ENCODE measurements around the gene NTSR2. TPM values are rescaled to one million over a fixed set of nuclear protein-coding genes. Genes with fewer than 3 reads are reported as not detected.

NTSR2 gene
- total and polyA plus RNA-seq, 10 of the 15 experiments (the other 5 are each of a cell fraction or from before 2014, with no cell fraction given) = not detected

DNA sequence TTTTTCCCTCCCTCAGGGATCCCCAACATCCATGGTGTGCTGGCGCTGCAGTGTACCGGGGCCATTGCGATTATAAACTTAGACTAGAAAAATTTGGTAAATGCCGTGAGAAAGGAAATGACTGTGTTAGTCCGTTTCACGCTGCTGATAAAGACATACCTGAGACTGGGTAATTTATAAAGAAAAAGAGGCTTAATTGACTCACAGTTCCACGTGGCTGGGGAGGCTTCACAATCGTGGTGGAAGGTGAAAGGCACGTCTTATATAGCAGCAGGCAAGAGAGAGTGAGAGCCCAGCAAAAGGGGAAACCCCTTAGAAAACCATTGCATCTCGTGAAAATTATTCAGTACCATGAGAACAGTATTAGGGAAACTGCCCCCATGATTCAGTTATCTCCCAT, 44.3 kb downstream of the NTSR2 start (continued):
- no peak for TF ChIP-seq SUZ12 (IDR thresholded peaks at IDR 0.05; ENCODE audit: unreplicated experiment)

DNA sequence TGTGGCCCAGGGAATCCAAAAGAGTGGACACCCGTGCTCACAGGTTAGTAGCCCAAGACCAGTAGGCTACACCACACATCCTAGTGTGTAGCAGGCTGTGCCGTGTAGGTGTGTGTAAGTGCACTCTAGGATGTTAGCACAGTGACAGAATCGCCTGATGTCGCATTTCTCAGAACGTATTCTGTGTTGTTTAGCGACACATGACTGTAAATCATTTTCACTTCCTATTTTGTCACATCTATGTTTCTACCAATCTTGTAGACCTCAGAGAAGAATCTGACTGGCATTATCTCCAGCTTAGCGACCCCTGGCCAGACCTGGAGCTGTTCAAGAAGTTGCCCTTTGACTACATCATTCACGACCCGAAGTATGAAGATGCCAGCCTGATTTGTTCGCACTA, 45.1 kb downstream of the NTSR2 start:
- Histone ChIP-seq H3K36me3 (ENCODE audit: control insufficient read depth in 2 of 2, insufficient read depth in 2 of 2, low read length in 1 of 2) (no peaks in the 10 kb centered on the region), H3K27me3 (replicated peaks in 1 of 2; ENCODE audit: control insufficient read depth in 2 of 2, insufficient read depth in 2 of 2, low read length in 1 of 2) (no peaks in the 10 kb centered on the region; a peak in 2 of 4 replicates), H3K4me2 (ENCODE audit: control insufficient read depth, insufficient read depth) (no peak overlapping the region), H4K20me1 (ENCODE audit: control insufficient read depth, insufficient read depth) (no peaks in the 10 kb centered on the region), H2AFZ (ENCODE audit: control insufficient read depth, low read depth, low read length) (no peak overlapping the region), H3K9ac (ENCODE audit: control insufficient read depth, insufficient read depth, low read length) (no peak overlapping the region), H3K4me3 (no peak overlapping the region), H3K79me2 (ENCODE audit: control insufficient read depth, insufficient read depth, low read length) (no peaks in the 10 kb centered on the region), H3K9me3 (replicated peaks; ENCODE audit: control insufficient read depth, insufficient read depth, low read length) (no peaks in the 10 kb centered on the region; the same call in 2 of the 3 replicates), H3K27ac (ENCODE audit: control insufficient read depth, insufficient read depth) (no peak overlapping the region), H3K4me1 (ENCODE audit: control insufficient read depth, insufficient read depth, low read length) (no peaks in the 10 kb centered on the region)
- no TSS peak for BruUV-seq (replicated peaks)
- TF ChIP-seq, protein P1, sequence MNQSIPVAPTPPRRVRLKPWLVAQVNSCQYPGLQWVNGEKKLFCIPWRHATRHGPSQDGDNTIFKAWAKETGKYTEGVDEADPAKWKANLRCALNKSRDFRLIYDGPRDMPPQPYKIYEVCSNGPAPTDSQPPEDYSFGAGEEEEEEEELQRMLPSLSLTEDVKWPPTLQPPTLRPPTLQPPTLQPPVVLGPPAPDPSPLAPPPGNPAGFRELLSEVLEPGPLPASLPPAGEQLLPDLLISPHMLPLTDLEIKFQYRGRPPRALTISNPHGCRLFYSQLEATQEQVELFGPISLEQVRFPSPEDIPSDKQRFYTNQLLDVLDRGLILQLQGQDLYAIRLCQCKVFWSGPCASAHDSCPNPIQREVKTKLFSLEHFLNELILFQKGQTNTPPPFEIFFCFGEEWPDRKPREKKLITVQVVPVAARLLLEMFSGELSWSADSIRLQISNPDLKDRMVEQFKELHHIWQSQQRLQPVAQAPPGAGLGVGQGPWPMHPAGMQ (IDR thresholded peaks at IDR 0.05; ENCODE audit: borderline replicate concordance) = no peak
- TF ChIP-seq, protein P2, sequence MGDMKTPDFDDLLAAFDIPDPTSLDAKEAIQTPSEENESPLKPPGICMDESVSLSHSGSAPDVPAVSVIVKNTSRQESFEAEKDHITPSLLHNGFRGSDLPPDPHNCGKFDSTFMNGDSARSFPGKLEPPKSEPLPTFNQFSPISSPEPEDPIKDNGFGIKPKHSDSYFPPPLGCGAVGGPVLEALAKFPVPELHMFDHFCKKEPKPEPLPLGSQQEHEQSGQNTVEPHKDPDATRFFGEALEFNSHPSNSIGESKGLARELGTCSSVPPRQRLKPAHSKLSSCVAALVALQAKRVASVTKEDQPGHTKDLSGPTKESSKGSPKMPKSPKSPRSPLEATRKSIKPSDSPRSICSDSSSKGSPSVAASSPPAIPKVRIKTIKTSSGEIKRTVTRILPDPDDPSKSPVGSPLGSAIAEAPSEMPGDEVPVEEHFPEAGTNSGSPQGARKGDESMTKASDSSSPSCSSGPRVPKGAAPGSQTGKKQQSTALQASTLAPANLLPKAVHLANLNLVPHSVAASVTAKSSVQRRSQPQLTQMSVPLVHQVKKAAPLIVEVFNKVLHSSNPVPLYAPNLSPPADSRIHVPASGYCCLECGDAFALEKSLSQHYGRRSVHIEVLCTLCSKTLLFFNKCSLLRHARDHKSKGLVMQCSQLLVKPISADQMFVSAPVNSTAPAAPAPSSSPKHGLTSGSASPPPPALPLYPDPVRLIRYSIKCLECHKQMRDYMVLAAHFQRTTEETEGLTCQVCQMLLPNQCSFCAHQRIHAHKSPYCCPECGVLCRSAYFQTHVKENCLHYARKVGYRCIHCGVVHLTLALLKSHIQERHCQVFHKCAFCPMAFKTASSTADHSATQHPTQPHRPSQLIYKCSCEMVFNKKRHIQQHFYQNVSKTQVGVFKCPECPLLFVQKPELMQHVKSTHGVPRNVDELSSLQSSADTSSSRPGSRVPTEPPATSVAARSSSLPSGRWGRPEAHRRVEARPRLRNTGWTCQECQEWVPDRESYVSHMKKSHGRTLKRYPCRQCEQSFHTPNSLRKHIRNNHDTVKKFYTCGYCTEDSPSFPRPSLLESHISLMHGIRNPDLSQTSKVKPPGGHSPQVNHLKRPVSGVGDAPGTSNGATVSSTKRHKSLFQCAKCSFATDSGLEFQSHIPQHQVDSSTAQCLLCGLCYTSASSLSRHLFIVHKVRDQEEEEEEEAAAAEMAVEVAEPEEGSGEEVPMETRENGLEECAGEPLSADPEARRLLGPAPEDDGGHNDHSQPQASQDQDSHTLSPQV (IDR thresholded peaks at IDR 0.05) = no peak
- TF ChIP-seq, protein P3, sequence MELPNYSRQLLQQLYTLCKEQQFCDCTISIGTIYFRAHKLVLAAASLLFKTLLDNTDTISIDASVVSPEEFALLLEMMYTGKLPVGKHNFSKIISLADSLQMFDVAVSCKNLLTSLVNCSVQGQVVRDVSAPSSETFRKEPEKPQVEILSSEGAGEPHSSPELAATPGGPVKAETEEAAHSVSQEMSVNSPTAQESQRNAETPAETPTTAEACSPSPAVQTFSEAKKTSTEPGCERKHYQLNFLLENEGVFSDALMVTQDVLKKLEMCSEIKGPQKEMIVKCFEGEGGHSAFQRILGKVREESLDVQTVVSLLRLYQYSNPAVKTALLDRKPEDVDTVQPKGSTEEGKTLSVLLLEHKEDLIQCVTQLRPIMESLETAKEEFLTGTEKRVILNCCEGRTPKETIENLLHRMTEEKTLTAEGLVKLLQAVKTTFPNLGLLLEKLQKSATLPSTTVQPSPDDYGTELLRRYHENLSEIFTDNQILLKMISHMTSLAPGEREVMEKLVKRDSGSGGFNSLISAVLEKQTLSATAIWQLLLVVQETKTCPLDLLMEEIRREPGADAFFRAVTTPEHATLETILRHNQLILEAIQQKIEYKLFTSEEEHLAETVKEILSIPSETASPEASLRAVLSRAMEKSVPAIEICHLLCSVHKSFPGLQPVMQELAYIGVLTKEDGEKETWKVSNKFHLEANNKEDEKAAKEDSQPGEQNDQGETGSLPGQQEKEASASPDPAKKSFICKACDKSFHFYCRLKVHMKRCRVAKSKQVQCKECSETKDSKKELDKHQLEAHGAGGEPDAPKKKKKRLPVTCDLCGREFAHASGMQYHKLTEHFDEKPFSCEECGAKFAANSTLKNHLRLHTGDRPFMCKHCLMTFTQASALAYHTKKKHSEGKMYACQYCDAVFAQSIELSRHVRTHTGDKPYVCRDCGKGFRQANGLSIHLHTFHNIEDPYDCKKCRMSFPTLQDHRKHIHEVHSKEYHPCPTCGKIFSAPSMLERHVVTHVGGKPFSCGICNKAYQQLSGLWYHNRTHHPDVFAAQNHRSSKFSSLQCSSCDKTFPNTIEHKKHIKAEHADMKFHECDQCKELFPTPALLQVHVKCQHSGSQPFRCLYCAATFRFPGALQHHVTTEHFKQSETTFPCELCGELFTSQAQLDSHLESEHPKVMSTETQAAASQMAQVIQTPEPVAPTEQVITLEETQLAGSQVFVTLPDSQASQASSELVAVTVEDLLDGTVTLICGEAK (IDR thresholded peaks at IDR 0.05; ENCODE audit: borderline replicate concordance) = no peak
- TF ChIP-seq GABPA (IDR thresholded peaks at IDR 0.05; ENCODE audit: low read depth) = no peak
- TF ChIP-seq SPI1 (IDR thresholded peaks at IDR 0.05; ENCODE audit: borderline replicate concordance, insufficient read depth, low read depth, low read length) = 0 out of 2 replicates have a peak, but pooled peaks have one; percentile 26
- no peak for TF ChIP-seq SIN3A (IDR thresholded peaks at IDR 0.05; ENCODE audit: low read depth, low read length)
- TF ChIP-seq, protein P4, sequence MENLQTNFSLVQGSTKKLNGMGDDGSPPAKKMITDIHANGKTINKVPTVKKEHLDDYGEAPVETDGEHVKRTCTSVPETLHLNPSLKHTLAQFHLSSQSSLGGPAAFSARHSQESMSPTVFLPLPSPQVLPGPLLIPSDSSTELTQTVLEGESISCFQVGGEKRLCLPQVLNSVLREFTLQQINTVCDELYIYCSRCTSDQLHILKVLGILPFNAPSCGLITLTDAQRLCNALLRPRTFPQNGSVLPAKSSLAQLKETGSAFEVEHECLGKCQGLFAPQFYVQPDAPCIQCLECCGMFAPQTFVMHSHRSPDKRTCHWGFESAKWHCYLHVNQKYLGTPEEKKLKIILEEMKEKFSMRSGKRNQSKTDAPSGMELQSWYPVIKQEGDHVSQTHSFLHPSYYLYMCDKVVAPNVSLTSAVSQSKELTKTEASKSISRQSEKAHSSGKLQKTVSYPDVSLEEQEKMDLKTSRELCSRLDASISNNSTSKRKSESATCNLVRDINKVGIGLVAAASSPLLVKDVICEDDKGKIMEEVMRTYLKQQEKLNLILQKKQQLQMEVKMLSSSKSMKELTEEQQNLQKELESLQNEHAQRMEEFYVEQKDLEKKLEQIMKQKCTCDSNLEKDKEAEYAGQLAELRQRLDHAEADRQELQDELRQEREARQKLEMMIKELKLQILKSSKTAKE (IDR thresholded peaks at IDR 0.05; ENCODE audit: low read depth, poor library complexity, severe bottlenecking) = no peak
- intact Hi-C loops (cut with micrococcal nuclease; ENCODE audit: unreplicated experiment) = no loop called here
- ChIA-PET RAD21 (ENCODE audit: unreplicated experiment) (no interaction called here), SMC1A (ENCODE audit: uncharacterized antibody, unreplicated experiment) (no interaction called here), POLR2A (no interaction called here), CTCF (no interaction called here)
- 30% methylated on average over 10 of the region's 10 CpGs for WGBS (ENCODE audit: insufficient coverage, insufficient replicate concordance, low lambda C conversion rate, missing lambda C conversion rate)
- ATAC-seq = no peak
- in situ Hi-C loops (cut with MboI) = no loop called here
- FAIRE-seq = no peak
- DNase-seq (ENCODE audit: low read depth, low spot score) = no peak
